Astrocyte of the spinal cord (primary cell): ENCODE data around the gene THPO.

Experiments
- DNase-seq: peaks from one replicate; pipeline ENCODE4 v3.0.0; 2011; ENCODE audit warnings: low read depth, low spot score
- H3K4me3 ChIP-seq: 2 replicates; pipeline ENCODE4 v1.5.1; 2011; ENCODE audit warnings: low read depth, mild to moderate bottlenecking, low read length, moderate library complexity
- in situ Hi-C: cut with HindIII; loops from 2 replicates; pipeline ENCODE4 v1.10.0; 2017; ENCODE audit warnings: low sequenced_read_pairs
- TF ChIP-seq, protein P1 (sequence below): IDR thresholded peaks from 2 replicates; pipeline ENCODE4 v1.5.1; 2012; ENCODE audit warnings: low read depth, mild to moderate bottlenecking, low read length, inconsistent platforms

THPO gene

DNA sequence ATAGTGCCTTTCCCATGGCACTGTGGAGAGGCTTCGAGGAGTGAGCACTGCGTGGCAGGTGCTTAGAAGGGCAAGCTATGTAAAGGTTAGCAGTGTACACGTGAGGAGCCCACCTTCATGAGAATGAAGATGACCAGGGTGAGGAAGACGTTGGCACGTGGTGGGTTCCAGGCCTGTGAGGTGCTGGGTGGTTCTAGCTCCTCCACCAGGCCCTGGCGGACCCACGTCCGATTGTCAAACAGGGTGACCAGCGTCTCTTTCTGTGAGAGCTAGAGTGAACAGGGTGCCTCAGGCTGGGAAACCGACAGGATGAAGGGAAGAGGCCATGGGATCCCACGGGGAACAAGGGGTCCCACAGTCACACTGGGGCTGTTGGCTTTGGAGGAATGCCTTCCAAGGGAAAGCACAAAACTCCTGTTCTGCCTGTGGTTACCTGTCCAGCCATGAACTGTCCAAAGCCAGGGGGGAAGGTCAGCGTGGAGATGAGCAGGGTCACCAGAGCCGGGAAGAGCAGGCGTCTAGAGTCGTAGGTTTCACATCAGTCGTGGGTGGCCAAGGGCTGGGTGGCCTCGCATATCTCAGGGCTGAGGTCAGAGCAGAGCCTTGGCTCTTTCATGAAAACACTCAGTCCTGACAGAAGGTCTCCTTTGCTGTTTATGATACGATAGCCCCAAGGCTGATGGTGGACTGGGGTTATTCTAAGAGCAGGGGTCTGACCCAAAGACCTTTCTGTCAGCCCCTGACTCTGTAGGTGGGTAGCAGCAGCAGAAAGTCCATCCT, 22.6 kb downstream of the THPO start:
- TF ChIP-seq, protein P1, sequence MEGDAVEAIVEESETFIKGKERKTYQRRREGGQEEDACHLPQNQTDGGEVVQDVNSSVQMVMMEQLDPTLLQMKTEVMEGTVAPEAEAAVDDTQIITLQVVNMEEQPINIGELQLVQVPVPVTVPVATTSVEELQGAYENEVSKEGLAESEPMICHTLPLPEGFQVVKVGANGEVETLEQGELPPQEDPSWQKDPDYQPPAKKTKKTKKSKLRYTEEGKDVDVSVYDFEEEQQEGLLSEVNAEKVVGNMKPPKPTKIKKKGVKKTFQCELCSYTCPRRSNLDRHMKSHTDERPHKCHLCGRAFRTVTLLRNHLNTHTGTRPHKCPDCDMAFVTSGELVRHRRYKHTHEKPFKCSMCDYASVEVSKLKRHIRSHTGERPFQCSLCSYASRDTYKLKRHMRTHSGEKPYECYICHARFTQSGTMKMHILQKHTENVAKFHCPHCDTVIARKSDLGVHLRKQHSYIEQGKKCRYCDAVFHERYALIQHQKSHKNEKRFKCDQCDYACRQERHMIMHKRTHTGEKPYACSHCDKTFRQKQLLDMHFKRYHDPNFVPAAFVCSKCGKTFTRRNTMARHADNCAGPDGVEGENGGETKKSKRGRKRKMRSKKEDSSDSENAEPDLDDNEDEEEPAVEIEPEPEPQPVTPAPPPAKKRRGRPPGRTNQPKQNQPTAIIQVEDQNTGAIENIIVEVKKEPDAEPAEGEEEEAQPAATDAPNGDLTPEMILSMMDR: no peak
- in situ Hi-C loops: no loop called here
- H3K4me3 ChIP-seq: no peak overlapping the region
- no peak for DNase-seq

- in situ Hi-C loops: no loop called here
- H3K4me3 ChIP-seq: no peak overlapping the region
- TF ChIP-seq, protein P1: no peak
- DNase-seq: no peak
Observed at GRCh38 chr3:184354754-184355153, 23.3 kb downstream of the THPO start.

- in situ Hi-C loops: no loop called here
- no peak for DNase-seq
Observed at GRCh38 chr3:184354121-184354728, 23.8 kb downstream of the THPO start.

DNA sequence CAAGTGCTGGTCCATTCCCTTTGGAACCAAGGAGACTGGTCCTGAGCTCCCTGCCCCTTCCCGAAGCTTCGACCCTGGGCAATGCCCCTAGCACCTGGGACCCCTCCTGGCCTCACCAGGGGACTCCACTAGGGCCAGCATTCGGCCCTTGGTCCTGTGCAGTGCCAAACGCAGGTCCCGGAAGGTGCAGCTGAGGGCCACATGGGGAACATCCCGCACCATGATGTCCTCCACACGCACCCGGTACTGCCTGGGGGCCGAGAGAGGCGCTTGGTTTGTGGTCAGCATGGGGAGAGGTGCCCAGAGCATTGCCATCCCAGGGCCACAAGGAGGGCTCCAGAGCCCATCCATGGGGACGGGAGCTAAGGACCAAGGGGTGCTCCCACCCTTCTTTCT, 24.5 kb downstream of the THPO start:
- TF ChIP-seq, protein P1: no peak
- in situ Hi-C loops: no loop called here
- no peak for DNase-seq
- no peak overlapping the region for H3K4me3 ChIP-seq

More at GRCh38 chr3:184354121-184354728, 23.8 kb downstream of the THPO start:
- H3K4me3 ChIP-seq: no peak overlapping the region
- TF ChIP-seq, protein P1: peak; percentile 88

- in situ Hi-C loops: no loop called here
- H3K4me3 ChIP-seq: no peak overlapping the region
- DNase-seq: no peak
- TF ChIP-seq, protein P1: no peak
Observed at GRCh38 chr3:184352897-184353545, 25.0 kb downstream of the THPO start.

DNA sequence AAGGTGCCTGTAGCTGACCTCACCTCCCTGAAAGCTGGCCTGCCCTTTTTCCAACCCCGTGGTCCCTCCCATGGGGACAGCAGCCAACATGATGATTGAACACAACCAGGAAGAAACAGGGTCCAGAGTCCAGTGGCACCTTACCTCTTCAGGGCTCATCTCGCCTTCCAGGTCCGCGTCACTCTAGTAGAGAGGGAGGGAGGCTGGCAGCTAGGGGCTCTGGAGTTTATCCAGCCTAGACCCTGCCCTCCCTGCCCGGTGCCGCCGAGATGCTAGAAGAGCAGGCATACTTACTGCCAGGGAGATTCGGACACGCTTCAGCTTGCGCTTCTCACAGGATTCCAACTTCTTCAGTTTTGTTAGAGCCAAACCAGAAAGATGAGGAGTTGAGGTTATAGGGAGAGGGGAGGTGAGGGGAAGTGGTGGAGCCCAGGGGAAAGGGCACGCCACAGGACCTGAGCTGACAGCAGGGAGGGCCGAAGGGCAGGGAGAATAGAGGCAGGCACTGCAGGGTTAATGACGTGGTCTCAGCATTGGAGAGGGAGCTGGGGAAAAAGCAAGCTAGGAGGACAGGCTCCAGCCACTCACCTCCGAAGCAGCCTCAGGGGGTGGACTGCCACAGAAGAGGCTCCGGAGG, 25.7 kb downstream of the THPO start:
- TF ChIP-seq, protein P1: no peak
- in situ Hi-C loops: no loop called here
- DNase-seq: no peak
- H3K4me3 ChIP-seq: no peak overlapping the region
